ENCODE results near the gene LDLRAD3. TPM values are rescaled to one million over a fixed set of nuclear protein-coding genes. Genes with fewer than 3 reads are reported as not detected.

LDLRAD3 gene
- total RNA-seq, 1 donor, result 10.5 TPM

DNA sequence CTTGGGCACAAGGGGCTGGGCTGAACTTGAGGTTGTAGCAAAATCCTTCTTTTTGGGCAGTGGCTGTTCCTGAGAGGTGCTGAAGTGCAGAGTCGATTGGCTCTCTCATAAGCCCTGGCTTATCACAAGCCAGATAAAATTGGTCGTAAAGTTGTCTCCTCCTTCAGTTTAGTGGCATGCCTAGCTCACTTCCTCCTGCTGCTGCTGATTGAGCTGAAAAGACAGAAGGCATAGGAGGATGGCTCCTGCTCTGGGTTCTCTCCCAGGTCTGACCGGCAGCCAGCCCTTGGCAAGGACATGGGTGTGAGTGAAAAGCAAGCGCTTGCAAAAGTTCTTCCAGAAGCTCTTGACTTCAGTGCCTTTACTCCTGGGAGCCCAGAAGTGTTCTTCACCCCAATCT lies 83.9 kb downstream of the LDLRAD3 start:
- H3K27ac ChIP-seq (ENCODE audit: low read depth, low read length), result no peak overlapping the region
- peaks cover 13% of the 10 kb centered on the region for H3K4me1 ChIP-seq (ENCODE audit: insufficient read depth, low read length)
- no peaks in the 10 kb centered on the region for H3K36me3 ChIP-seq (ENCODE audit: insufficient read depth, low read length)
- no peaks in the 10 kb centered on the region for H3K27me3 ChIP-seq (ENCODE audit: insufficient read depth, low read length)
- H3K4me3 ChIP-seq (ENCODE audit: insufficient read depth, low read length), result no peak overlapping the region
- no peak for DNase-seq (ENCODE audit: insufficient read length, low spot score, missing footprints)
- no peak overlapping the region for H3K4me2 ChIP-seq (ENCODE audit: insufficient read depth, low read length)
- peaks cover 10% of the 10 kb centered on the region for H3K79me2 ChIP-seq (ENCODE audit: insufficient read depth, low read length)
- TF ChIP-seq, protein P1, sequence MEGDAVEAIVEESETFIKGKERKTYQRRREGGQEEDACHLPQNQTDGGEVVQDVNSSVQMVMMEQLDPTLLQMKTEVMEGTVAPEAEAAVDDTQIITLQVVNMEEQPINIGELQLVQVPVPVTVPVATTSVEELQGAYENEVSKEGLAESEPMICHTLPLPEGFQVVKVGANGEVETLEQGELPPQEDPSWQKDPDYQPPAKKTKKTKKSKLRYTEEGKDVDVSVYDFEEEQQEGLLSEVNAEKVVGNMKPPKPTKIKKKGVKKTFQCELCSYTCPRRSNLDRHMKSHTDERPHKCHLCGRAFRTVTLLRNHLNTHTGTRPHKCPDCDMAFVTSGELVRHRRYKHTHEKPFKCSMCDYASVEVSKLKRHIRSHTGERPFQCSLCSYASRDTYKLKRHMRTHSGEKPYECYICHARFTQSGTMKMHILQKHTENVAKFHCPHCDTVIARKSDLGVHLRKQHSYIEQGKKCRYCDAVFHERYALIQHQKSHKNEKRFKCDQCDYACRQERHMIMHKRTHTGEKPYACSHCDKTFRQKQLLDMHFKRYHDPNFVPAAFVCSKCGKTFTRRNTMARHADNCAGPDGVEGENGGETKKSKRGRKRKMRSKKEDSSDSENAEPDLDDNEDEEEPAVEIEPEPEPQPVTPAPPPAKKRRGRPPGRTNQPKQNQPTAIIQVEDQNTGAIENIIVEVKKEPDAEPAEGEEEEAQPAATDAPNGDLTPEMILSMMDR (IDR thresholded peaks at IDR 0.05; ENCODE audit: extremely low read depth, low read depth, low read length), result no peak
- H4K20me1 ChIP-seq (ENCODE audit: insufficient read depth, low read length), result peaks cover 9% of the 10 kb centered on the region
- no peaks in the 10 kb centered on the region for H3K9me3 ChIP-seq (ENCODE audit: low read depth, low read length)
- no peak overlapping the region for H2AFZ ChIP-seq (ENCODE audit: low read length)

DNA sequence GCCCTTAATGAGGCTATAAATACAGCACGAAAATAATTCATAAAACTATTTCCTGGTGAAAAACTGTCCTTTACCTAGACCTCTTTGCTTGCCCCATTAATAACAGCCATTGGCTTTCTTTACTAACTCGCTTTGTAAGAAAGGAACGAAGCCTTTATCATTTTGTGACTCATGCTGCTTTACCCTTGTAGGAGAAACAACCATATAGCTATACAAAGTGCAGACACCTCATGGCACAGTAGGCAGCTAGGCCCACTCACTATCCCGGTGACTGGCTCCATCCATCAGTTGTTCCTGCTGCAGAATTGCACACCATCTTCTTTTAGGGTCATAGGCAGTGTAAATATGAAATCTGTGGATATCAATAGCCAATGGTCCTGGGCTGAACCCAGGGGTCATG lies 85.8 kb downstream of the LDLRAD3 start:
- Histone ChIP-seq H3K4me2 (ENCODE audit: insufficient read depth, low read length) (no peak overlapping the region), H3K4me3 (ENCODE audit: insufficient read depth, low read length) (no peak overlapping the region), H3K36me3 (ENCODE audit: insufficient read depth, low read length) (no peaks in the 10 kb centered on the region), H2AFZ (ENCODE audit: low read length) (no peak overlapping the region), H3K79me2 (ENCODE audit: insufficient read depth, low read length) (peaks cover 7% of the 10 kb centered on the region), H4K20me1 (ENCODE audit: insufficient read depth, low read length) (peaks cover 9% of the 10 kb centered on the region), H3K27ac (ENCODE audit: low read depth, low read length) (no peak overlapping the region), H3K9me3 (ENCODE audit: low read depth, low read length) (no peaks in the 10 kb centered on the region), H3K27me3 (ENCODE audit: insufficient read depth, low read length) (no peaks in the 10 kb centered on the region), H3K4me1 (ENCODE audit: insufficient read depth, low read length) (peaks cover 12% of the 10 kb centered on the region)
- DNase-seq (ENCODE audit: insufficient read length, low spot score, missing footprints), result no peak
- TF ChIP-seq, protein P1 (IDR thresholded peaks at IDR 0.05; ENCODE audit: extremely low read depth, low read depth, low read length), result no peak

DNA sequence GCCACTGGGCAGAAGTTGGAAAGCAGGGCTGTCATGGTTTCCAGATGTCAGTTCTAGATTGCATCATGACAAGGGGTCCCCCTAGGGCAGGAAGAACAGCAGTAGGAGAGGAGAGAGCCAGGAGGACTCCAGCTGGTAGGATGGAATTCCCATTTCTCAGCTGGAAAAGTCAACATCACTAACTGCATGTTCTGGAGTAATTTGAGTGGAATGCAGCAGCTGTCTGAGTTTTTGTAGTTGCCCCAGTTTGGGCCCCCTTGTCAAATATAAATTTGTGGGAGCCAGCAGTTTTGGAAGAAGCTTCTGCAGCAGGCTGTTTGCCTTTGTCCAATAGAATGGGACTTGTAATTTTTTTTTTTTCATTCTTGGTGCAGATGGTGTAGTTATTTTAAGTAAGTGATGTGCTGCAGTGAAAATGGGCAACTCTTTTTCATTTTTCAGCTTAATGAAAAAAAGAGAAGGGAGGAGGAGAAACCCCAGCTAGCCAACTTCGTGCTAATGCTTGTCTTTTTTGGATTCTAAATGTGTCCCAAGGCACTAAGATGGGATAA lies 86.9 kb downstream of the LDLRAD3 start:
- no peak for DNase-seq (ENCODE audit: insufficient read length, low spot score, missing footprints)
- H2AFZ ChIP-seq (ENCODE audit: low read length), result no peak overlapping the region
- H3K27ac ChIP-seq (ENCODE audit: low read depth, low read length), result no peak overlapping the region
- H3K27me3 ChIP-seq (ENCODE audit: insufficient read depth, low read length), result no peaks in the 10 kb centered on the region
- H3K4me2 ChIP-seq (ENCODE audit: insufficient read depth, low read length), result no peak overlapping the region
- peaks cover 7% of the 10 kb centered on the region for H3K79me2 ChIP-seq (ENCODE audit: insufficient read depth, low read length)
- H3K4me3 ChIP-seq (ENCODE audit: insufficient read depth, low read length), result no peak overlapping the region
- TF ChIP-seq, protein P1 (IDR thresholded peaks at IDR 0.05; ENCODE audit: extremely low read depth, low read depth, low read length), result no peak
- H3K4me1 ChIP-seq (ENCODE audit: insufficient read depth, low read length), result peaks cover 22% of the 10 kb centered on the region
- no peaks in the 10 kb centered on the region for H3K36me3 ChIP-seq (ENCODE audit: insufficient read depth, low read length)
- H4K20me1 ChIP-seq (ENCODE audit: insufficient read depth, low read length), result peaks cover 9% of the 10 kb centered on the region
- H3K9me3 ChIP-seq (ENCODE audit: low read depth, low read length), result no peaks in the 10 kb centered on the region

DNA sequence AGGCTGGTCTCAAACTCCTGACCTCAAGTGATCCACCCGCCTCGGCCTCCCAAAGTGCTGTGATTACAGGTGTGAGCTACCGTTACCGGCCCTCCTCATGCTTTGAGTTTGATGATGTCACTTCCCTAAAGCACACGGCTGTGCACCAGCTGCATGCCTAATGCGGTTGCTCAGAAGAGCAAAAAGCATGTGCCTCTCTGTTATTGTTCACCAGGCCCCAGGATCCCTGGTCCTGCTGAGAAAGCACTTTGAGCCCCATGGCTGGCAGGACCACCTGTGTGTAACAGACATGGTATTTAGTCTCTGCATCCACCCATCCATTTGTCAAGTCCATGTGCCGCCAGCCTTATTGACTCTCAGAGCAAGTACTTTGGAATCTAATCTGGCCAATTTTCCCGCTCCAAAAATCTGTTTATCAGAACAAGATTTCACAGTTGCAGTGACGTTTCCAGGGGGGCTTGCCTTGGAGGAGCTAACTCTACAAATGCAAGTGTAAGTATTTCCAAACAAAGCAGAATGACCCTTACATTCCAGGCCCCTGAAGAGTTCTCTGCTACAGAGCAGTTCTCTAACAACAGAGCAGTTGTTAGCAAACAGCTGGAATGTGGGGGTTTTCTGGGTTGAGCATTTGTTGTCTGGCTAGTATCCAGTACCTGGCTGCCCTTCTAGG lies 89.4 kb downstream of the LDLRAD3 start:
- Histone ChIP-seq H2AFZ (ENCODE audit: low read length) (no peak overlapping the region), H3K79me2 (ENCODE audit: insufficient read depth, low read length) (peaks cover 5% of the 10 kb centered on the region), H4K20me1 (ENCODE audit: insufficient read depth, low read length) (peaks cover 5% of the 10 kb centered on the region), H3K36me3 (ENCODE audit: insufficient read depth, low read length) (no peaks in the 10 kb centered on the region), H3K4me2 (ENCODE audit: insufficient read depth, low read length) (no peak overlapping the region), H3K4me1 (ENCODE audit: insufficient read depth, low read length) (peaks cover 25% of the 10 kb centered on the region), H3K9me3 (ENCODE audit: low read depth, low read length) (no peaks in the 10 kb centered on the region), H3K4me3 (ENCODE audit: insufficient read depth, low read length) (no peak overlapping the region), H3K27me3 (ENCODE audit: insufficient read depth, low read length) (no peaks in the 10 kb centered on the region), H3K27ac (ENCODE audit: low read depth, low read length) (no peak overlapping the region)
- no peak for DNase-seq (ENCODE audit: insufficient read length, low spot score, missing footprints)
- TF ChIP-seq, protein P1 (IDR thresholded peaks at IDR 0.05; ENCODE audit: extremely low read depth, low read depth, low read length), result no peak

Measured in osteoblast (primary cell).